ENCODE measurements around the gene PHF5A. TPM values are rescaled to one million over a fixed set of nuclear protein-coding genes. Genes with fewer than 3 reads are reported as not detected.

Gene PHF5A
- total RNA-seq, 2 experiments from 2014 or later: 58.8 to 62.1 TPM

DNA sequence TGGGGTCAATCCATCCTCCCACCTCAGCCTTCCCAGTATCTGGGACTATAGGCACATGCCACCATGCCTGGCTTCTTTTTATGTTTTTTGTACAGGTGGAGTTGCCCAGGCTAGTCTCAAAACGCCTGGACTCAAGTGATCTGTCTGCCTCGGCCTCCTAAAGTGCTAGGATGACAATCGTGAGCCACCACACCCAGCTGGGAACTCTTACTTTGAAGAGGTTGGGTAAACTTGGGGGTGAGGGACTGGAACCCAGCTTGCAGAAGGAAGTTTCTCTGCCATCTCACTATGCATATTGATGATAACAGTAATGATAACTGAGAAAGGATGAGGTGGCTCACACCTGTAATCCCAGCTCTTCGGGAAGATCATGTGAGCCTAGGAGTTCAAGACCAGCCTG, 36.3 kb upstream of the PHF5A start:
- no peak for DNase-seq
- ChIA-PET CTCF (interaction anchor here (1.0 to 2.7 kb wide), 3 partner anchors 13 to 101 kb away, joined by 4 to 8 read pairs (median 7); no protein-coding TSS in a partner anchor), POLR2A (no interaction called here)
- Mint-ChIP-seq H3K27ac (peak overlapping the region; percentile 47), H3K27me3 (ENCODE audit: low read depth) (no peaks in the 10 kb centered on the region), H3K4me1 (ENCODE audit: low read depth) (no peaks in the 10 kb centered on the region), H3K4me3 (no peak overlapping the region), H3K36me3 (ENCODE audit: low read depth) (peaks cover 22% of the 10 kb centered on the region), H3K9me3 (ENCODE audit: insufficient read depth) (no peaks in the 10 kb centered on the region)
- no peak for ATAC-seq

DNA sequence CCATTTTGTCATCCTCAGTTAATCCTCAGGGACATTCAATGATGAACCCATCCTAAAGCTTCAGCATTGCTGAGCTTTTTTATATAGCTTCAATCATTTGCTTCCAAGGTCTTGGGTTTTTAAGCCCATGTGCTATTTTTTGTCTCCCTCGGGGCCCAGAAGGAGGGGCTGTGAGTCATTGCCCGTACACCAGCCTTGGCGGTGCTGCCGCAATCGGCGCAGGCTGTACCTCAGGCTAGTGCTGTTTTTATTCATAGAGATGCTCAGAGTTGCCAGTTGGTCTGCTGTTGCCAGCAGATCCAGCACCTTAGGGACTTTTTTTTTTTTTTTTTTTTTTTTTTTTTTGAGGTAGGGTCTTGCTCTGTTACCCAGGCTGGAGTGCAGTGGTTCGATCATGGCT, 35.9 kb upstream of the PHF5A start:
- no peak for DNase-seq
- Mint-ChIP-seq H3K27me3 (ENCODE audit: low read depth) (no peaks in the 10 kb centered on the region), H3K9me3 (ENCODE audit: insufficient read depth) (no peaks in the 10 kb centered on the region), H3K36me3 (ENCODE audit: low read depth) (peaks cover 23% of the 10 kb centered on the region), H3K27ac (no peak overlapping the region), H3K4me1 (ENCODE audit: low read depth) (no peaks in the 10 kb centered on the region), H3K4me3 (no peak overlapping the region)
- ChIA-PET CTCF (interaction anchor here (1.0 to 2.7 kb wide), 3 partner anchors 14 to 101 kb away, joined by 4 to 8 read pairs (median 7); no protein-coding TSS in a partner anchor), POLR2A (no interaction called here)
- no peak for ATAC-seq

DNA sequence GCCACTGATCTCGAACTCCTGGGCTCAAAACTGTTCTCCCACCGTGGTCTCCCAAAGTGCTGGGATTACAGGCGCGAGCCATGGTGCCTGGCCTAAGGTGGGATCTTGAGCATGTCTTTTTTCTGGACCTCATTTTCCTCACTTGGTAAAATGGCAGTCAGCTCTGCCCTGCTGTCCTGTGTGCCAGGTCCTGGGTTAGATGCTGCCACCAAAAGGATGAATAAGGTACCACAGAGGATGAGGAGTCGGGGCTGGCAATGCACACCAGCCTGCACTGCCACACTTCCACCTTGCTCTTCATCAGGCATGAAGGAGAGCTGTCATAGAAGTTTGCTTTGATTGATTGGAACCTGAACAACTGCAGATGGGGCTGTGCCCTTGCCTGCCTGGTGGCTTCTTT, 32.7 kb upstream of the PHF5A start:
- DNase-seq: peak; percentile 32
- H3K4me3 Mint-ChIP-seq: no peak overlapping the region
- H3K36me3 Mint-ChIP-seq (ENCODE audit: low read depth): peaks cover 20% of the 10 kb centered on the region
- H3K9me3 Mint-ChIP-seq (ENCODE audit: insufficient read depth): no peaks in the 10 kb centered on the region
- POLR2A ChIA-PET: no interaction called here
- CTCF ChIA-PET: interaction anchor here (1.0 to 4.0 kb wide), 8 partner anchors 11 to 101 kb away, joined by 3 to 39 read pairs (median 4); partner anchors contain the start of genes ACO2, PHF5A and TOB2
- peak; percentile 71 for ATAC-seq
- H3K27ac Mint-ChIP-seq: no peak overlapping the region
- H3K27me3 Mint-ChIP-seq (ENCODE audit: low read depth): no peaks in the 10 kb centered on the region
- H3K4me1 Mint-ChIP-seq (ENCODE audit: low read depth): no peaks in the 10 kb centered on the region

DNA sequence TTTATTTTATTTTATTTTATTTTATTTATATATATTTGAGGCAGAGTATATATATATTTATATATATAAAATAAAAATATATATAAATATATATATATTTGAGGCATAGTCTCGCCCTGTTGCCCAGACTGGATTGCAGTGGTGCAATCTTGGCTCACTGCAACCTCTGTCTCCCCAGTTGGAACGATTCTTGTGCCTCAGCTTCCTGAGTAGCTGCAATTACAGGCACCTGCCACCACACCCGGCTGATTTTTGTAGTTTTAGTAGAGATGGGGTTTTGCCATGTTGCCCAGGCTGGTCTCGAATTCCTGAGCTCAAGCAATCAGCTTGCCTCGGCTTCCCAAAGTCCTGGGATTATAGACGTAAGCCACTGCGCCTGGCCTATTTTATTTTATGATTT, 31.8 kb upstream of the PHF5A start:
- Mint-ChIP-seq H3K9me3 (ENCODE audit: insufficient read depth) (no peaks in the 10 kb centered on the region), H3K27ac (no peak overlapping the region), H3K27me3 (ENCODE audit: low read depth) (no peaks in the 10 kb centered on the region), H3K36me3 (ENCODE audit: low read depth) (peaks cover 17% of the 10 kb centered on the region), H3K4me1 (ENCODE audit: low read depth) (no peaks in the 10 kb centered on the region), H3K4me3 (no peak overlapping the region)
- ATAC-seq (no peak), DNase-seq (no peak)
- CTCF ChIA-PET: interaction anchor here (1.0 to 4.0 kb wide), 6 partner anchors 10 to 97 kb away, joined by 3 to 39 read pairs (median 5); partner anchors contain the start of genes ACO2, PHF5A and TOB2
- POLR2A ChIA-PET: no interaction called here

DNA sequence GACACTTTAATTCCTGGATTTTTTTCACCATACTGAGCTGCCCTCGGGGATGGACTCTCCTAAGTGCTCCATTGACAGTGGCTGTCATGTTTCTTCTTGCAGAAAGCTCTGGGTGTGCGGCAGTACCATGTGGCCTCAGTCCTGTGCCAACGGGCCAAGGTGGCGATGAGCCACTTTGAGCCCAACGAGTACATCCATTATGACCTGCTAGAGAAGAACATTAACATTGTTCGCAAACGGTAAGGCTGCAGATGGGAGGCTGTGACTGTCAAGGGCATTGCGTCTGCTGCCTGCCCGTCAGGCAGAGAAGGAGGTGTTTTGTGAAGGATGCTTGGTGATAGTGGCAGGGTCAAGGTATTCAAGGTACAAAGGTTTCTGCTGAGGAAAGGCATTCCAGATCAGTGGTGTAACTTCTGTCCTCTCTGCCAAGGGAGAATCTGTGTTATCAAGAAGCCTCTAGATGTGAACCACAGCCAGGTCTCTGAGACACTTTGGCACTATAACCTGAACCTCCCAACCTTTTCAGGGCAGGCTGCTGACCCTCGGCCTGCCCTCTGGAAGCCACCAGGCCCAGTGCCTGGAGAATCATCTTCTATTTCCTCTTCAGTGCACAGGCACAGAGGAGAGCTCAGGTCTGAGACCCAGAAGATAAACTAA, 31.3 kb upstream of the PHF5A start:
- ChIA-PET CTCF (interaction anchor here (1.2 to 4.0 kb wide), 5 partner anchors 11 to 96 kb away, joined by 3 to 39 read pairs (median 7); partner anchors contain the start of genes ACO2, PHF5A and TOB2), POLR2A (no interaction called here)
- Mint-ChIP-seq H3K9me3 (ENCODE audit: insufficient read depth) (no peaks in the 10 kb centered on the region), H3K4me3 (no peak overlapping the region), H3K27ac (peak overlapping the region; percentile 2), H3K4me1 (ENCODE audit: low read depth) (no peaks in the 10 kb centered on the region), H3K27me3 (ENCODE audit: low read depth) (no peaks in the 10 kb centered on the region), H3K36me3 (ENCODE audit: low read depth) (peaks cover 17% of the 10 kb centered on the region)
- ATAC-seq (no peak), DNase-seq (no peak)

DNA sequence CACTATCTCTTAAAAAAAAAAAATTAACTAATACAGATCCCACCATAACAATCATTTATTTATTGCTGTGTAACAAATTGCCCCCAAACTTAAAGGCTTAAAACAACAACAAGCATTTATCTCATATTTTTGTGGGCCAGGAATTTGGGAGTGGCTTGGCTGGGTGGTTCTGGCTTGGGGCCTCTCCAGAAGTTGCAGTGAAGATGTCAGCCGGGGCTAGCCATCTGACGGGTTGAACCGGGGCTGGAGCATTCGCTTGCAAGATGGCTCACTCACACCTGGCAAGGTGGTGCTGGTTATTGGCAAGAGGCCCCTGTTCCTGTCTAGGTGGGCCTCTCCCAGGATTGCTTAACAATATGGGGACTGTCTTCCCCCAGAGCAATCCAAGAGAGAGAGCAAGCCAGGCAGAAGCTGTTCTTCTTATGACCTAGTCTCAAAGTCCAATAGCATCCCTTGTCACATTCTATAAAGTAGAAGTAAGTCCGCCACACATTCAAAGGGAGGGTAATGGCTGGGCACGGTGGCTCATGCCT, 29.9 kb upstream of the PHF5A start:
- H3K36me3 Mint-ChIP-seq (ENCODE audit: low read depth): peaks cover 15% of the 10 kb centered on the region
- CTCF ChIA-PET: interaction anchor here (1.3 to 4.0 kb wide), 2 partner anchors 28 to 95 kb away, joined by 3 to 39 read pairs; no protein-coding TSS in a partner anchor
- ATAC-seq (no peak), DNase-seq (no peak)
- H3K4me1 Mint-ChIP-seq (ENCODE audit: low read depth): no peaks in the 10 kb centered on the region
- no peaks in the 10 kb centered on the region for H3K9me3 Mint-ChIP-seq (ENCODE audit: insufficient read depth)
- POLR2A ChIA-PET: no interaction called here
- H3K27me3 Mint-ChIP-seq (ENCODE audit: low read depth): no peaks in the 10 kb centered on the region
- no peak overlapping the region for H3K27ac Mint-ChIP-seq
- no peak overlapping the region for H3K4me3 Mint-ChIP-seq

DNA sequence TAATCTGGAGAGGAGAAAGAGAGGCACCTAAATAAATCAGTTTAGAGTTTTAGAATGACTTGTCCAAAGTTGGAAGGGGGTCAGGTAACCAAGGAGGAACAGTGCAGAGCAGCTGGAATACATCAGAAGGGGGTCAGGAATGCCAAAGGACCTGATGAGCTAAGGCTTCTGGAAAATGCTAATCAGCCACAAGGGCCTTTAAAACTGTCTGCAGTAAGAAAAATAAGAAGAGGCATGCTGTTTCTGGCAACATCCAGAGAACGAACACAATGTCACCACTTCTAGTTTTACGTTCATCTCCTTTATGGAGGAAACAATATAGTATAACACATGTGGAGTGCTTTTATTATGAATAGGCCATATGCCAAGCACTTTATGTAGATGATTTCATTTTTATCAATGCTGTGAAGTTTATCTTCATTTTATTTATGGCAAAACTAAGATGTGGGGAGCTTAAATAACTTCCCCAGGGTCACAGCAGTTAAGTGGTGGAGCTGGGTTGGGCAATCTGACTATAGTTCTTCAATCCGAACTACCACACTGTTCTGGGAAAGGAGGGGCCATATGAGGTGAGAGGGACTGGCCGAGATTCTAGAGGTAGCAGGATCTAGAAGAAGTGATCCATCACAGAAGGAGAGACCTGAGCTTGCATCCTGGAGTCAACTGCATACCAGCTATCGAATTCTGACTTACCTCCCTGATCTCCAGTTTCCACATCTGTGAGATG, 23.0 kb upstream of the PHF5A start:
- no peaks in the 10 kb centered on the region for H3K9me3 Mint-ChIP-seq (ENCODE audit: insufficient read depth)
- no peak overlapping the region for H3K4me3 Mint-ChIP-seq
- H3K4me1 Mint-ChIP-seq (ENCODE audit: low read depth): peaks cover 2% of the 10 kb centered on the region
- no peaks in the 10 kb centered on the region for H3K27me3 Mint-ChIP-seq (ENCODE audit: low read depth)
- DNase-seq (no peak), ATAC-seq (no peak)
- POLR2A ChIA-PET: interaction anchor here (0.8 kb wide), 1 partner anchor 23 kb away, joined by 3 read pairs; the partner anchor contains the start of gene ACO2
- CTCF ChIA-PET: no interaction called here
- H3K36me3 Mint-ChIP-seq (ENCODE audit: low read depth): no peaks in the 10 kb centered on the region
- H3K27ac Mint-ChIP-seq: no peak overlapping the region

DNA sequence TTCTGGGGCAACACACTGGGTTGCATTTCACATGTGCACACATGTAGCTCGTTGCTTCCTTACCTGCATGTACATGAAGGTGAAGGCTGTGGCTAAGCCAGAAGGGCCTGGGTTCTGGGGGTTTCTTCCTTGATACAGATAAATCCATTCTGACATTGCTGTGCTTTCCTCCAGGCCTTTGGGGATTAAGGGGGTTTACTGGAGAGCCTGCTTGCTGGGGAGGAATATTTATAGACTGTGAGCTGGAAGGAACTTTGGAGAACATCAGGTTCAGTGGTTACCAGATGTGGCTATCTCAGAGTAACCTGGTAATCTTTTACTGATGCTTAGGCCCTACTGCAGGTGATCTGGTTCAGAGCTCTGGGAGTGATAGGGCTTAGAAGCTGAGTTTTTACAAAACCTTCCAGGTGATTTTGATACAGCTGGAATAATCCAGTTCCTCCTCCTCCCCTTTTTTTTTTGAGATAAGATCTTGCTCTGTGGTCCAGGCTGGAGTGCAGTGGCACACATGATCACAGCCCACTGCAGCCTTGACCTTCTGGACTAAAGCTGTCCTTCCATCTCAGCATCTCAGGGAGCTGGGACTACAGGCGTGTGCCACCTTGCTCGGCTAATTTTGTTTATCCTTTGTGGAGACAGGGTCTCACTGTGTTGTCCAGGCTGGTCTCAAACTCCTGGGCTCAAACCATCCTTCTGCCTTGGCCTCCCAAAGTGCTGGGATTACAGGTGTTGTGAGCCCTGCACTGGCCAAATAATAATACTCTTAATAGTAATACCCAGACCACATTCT, 20.3 kb upstream of the PHF5A start:
- H3K9me3 Mint-ChIP-seq (ENCODE audit: insufficient read depth): no peaks in the 10 kb centered on the region
- CTCF ChIA-PET: interaction anchor here (0.6 to 3.1 kb wide), 3 partner anchors 11 to 85 kb away, joined by 3 to 12 read pairs (median 4); no protein-coding TSS in a partner anchor

DNA sequence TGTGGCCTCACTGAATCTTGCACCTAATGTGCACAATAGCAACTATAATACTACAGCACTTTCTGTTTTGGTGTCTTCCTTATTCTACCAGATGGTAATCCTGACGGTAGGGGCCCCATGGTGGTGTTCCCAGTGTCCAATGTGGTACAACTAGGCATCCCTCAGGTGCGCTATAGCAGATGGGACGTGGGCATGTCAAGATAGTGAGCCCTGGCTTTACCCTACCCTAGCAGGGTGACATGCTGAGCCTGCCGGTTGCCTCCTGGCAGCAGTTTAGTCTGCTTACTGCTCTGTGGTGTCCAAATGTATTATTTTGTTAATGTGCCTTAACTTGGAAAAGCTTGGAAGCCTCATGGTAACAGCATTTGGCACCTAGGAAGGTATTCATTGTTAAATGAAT, 19.6 kb upstream of the PHF5A start:
- Mint-ChIP-seq H3K36me3 (ENCODE audit: low read depth) (no peaks in the 10 kb centered on the region), H3K27me3 (ENCODE audit: low read depth) (no peaks in the 10 kb centered on the region), H3K4me1 (ENCODE audit: low read depth) (peaks cover 5% of the 10 kb centered on the region), H3K9me3 (ENCODE audit: insufficient read depth) (no peaks in the 10 kb centered on the region), H3K4me3 (no peak overlapping the region), H3K27ac (no peak overlapping the region)
- ATAC-seq (no peak), DNase-seq (no peak)
- CTCF ChIA-PET: interaction anchor here (3.1 kb wide), 1 partner anchor 85 kb away, joined by 12 read pairs; no protein-coding TSS in a partner anchor
- POLR2A ChIA-PET: no interaction called here

More for the DNA sequence above, 20.3 kb upstream of the PHF5A start:
- Mint-ChIP-seq H3K27ac (no peak overlapping the region), H3K4me1 (ENCODE audit: low read depth) (peaks cover 5% of the 10 kb centered on the region), H3K36me3 (ENCODE audit: low read depth) (no peaks in the 10 kb centered on the region), H3K4me3 (no peak overlapping the region), H3K27me3 (ENCODE audit: low read depth) (no peaks in the 10 kb centered on the region)
- no peak for ATAC-seq
- no peak for DNase-seq
- POLR2A ChIA-PET: interaction anchor here (0.6 to 0.8 kb wide), 2 partner anchors 20 to 32 kb away, joined by 3 read pairs; partner anchors contain the start of gene ACO2

DNA sequence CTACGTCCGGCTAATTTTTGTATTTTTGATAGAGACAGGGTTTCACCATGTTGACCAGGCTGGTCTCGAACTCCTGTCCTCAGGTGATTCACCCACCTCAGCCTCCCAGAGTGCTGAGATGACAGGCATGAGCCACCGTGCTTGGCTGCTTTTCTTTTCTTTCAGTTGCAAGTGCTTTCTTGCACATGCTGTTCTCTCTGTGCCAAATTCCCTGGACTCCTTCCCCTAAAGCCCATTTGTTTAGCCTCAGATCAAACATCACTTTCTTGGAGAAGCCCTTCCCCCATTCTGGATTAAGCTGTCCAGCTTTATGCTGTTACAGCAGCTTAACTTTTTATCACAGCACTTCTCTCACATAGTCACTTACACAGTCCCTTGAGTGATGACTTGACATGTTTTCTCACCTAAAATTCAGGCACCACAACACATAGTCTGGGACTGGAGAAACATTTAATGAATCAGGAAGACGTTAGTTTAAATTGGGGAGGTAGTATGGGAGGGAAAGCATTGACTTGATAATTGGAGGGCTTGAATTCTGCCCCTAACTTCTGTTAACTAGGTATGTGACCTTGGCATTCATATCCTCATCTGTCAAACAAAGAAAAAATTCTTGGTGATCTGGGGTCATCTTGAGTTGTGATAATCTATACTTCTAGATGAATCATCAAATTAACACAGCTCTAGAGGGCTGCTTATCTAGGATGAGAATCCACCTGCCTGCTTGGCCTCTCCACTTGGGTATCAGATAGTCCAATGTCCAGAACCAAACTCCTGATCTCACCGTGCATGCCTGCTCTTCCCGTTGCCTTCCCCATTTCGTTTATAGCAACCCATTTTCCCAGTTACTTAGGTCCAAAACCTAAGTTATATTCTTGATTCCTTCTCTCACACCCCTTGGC, 18.8 kb upstream of the PHF5A start:
- POLR2A ChIA-PET: interaction anchor here (0.5 to 1.2 kb wide), 2 partner anchors 18 to 100 kb away, joined by 3 read pairs; no protein-coding TSS in a partner anchor
- Mint-ChIP-seq H3K27ac (no peak overlapping the region), H3K36me3 (ENCODE audit: low read depth) (no peaks in the 10 kb centered on the region), H3K4me1 (ENCODE audit: low read depth) (peaks cover 11% of the 10 kb centered on the region), H3K9me3 (ENCODE audit: insufficient read depth) (no peaks in the 10 kb centered on the region), H3K27me3 (ENCODE audit: low read depth) (no peaks in the 10 kb centered on the region), H3K4me3 (no peak overlapping the region)
- DNase-seq (no peak), ATAC-seq (no peak)
- CTCF ChIA-PET: no interaction called here

Measured in activated CD8-positive, alpha-beta T cell treated with anti-CD3 and anti-CD28 coated beads, Interleukin-2, amount 10 ng/mL, durations not matched to agents 7 days and 5 days (primary cell).